Colonic mucosa (tissue), 4 donors: ENCODE measurements around the gene TCP11X2. TPM values are rescaled to one million over a fixed set of nuclear protein-coding genes. Genes with fewer than 3 reads are reported as not detected.
"Not testable (repeated sequence)": the region's sequence is repeated elsewhere in the genome, so short reads cannot be mapped to it uniquely, and the experiment has no call there.

Source experiments
- DNase-seq: peaks from one replicate; pipeline ENCODE4 v3.0.0-alpha.2; 2020
- H3K27ac ChIP-seq: fragments of 200-600 bp; one replicate; pipeline ENCODE4 v1.8.0; 2021
- H3K27me3 ChIP-seq: fragments of 200-600 bp; one replicate; pipeline ENCODE4 v1.8.0; 2021
- H3K36me3 ChIP-seq: fragments of 200-600 bp; one replicate; pipeline ENCODE4 v1.8.0; 2021
- H3K4me1 ChIP-seq: fragments of 200-600 bp; one replicate; pipeline ENCODE4 v1.8.0; 2021; ENCODE audit warnings: mild to moderate bottlenecking
- H3K4me3 ChIP-seq: fragments of 200-600 bp; one replicate; pipeline ENCODE4 v1.8.0; 2021
- H3K9ac ChIP-seq, 2 donors: one replicate each; pipeline ENCODE4 v1.7.0; 2013; ENCODE audit warnings: control low read depth in 2 of 2, low read depth in 2 of 2, low read length in 2 of 2
- H3K9me3 ChIP-seq: fragments of 200-600 bp; one replicate; pipeline ENCODE4 v1.8.0; 2021
- CTCF ChIP-seq: fragments of 200-600 bp; IDR thresholded peaks from one replicate; pipeline ENCODE4 v1.8.0; 2022; ENCODE audit warnings: antibody characterized with exemption, mild to moderate bottlenecking
- intact Hi-C: fragments of 100-400 bp; cut with DNase I; formaldehyde crosslinking; loops from one replicate; pipeline ENCODE4 v1.14.1; 2022
- total RNA-seq, 2 donors: library from RNA; stranded (reverse); fragmentation: NEBNext Ultra II Directional in 1 of 2; extraction: Animal tissue kit (Norgen Biotek cat#: 25700) in 1 of 2; gene quantifications; one replicate each; pipeline ENCODE4 v1.2.1, GENCODE V29; 2021
- donor health status: healthy.
- donor health status: DM: no; HTN: no; CAD: no.
- donor health status: DM: no; HTN: no; CAD: no.

TCP11X2 gene
- not detected for total RNA-seq

- H3K27me3 ChIP-seq, H3K9me3 ChIP-seq, H3K27ac ChIP-seq, DNase-seq, H3K4me1 ChIP-seq, H3K4me3 ChIP-seq, H3K36me3 ChIP-seq, intact Hi-C loops, H3K9ac ChIP-seq: not testable (repeated sequence)
These were observed at the start of gene TCP11X2 for GRCh38 chrX:102471762-102472220. Gene TCP11X2, minus strand, starts transcription at chrX:102471812.

- TF ChIP-seq CTCF = no peak
- no peak overlapping the region for H3K9ac ChIP-seq
- peaks cover 13% of the 10 kb centered on the region for H3K27me3 ChIP-seq
- DNase-seq = no peak
- H3K4me3 ChIP-seq = no peak overlapping the region
- no peaks in the 10 kb centered on the region for H3K36me3 ChIP-seq
- no peaks in the 10 kb centered on the region for H3K4me1 ChIP-seq
- H3K27ac ChIP-seq = no peak overlapping the region
- H3K9me3 ChIP-seq = no peaks in the 10 kb centered on the region
- intact Hi-C loops = no loop called here
These were observed 45.7 kb upstream of the TCP11X2 start for GRCh38 chrX:102517326-102517725.

DNA sequence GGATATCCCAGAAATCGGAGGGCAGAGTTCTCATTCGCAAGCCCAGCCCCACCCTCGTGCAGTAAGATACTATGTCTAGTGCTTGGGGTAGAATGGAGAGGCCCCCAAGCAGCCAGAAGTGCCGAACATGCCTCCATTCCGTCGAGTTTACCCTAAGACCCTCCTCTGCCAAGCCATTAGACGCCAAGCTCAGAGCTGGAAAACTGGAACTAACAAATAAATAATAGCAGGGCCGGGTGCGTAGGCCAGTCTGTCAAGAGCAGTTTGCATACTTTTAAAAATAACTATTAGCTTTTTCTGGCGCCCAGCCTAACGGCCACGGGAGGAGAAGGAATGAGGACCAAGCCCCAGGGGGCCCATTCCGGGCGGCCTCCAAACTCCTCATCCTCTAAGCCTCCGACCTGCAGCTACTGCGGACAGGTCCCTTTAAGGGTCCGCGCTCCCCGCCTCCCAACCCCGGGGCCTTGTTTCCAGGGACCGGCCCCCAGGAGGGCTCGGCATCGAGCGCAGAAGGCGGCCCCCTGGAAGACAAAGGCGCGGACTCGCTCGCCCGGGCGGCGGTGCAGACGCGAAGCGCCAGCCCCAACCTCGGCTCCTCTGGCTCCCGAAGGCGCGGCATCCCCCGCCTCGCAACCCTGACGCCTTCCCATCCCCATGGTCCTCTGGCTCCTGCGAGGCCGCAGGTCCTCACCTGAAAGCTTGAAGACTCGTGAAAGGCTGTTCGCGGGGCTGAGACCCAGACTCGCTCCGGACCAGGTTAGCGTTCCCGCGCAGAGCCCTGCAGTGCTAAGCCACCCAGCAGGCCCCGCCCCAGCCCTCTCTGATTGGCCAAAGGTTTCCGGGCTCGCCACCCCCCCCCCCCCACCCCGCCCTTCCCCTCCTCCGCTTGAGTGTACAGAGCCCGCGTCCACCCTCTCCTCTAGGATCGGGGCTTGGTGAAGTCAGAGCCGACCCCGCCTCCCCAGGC lies 44.6 kb upstream of the TCP11X2 start, which contains the start of gene TMSB15A:
TSS of gene TMSB15A (minus strand) at position 765 of the 967 bp plus-strand sequence.
- Histone ChIP-seq H3K9ac (no peak within 1 kb of the TSS), H3K27me3 (peaks cover 13% of the 10 kb centered on the region)
- no peak for TF ChIP-seq CTCF

GRCh38 chrX:102514536-102514935 lies 42.9 kb upstream of the TCP11X2 start:
- intact Hi-C loops = no loop called here
- no peak for TF ChIP-seq CTCF
- Histone ChIP-seq H3K27me3 (peaks cover 13% of the 10 kb centered on the region), H3K9ac (no peak overlapping the region), H3K36me3 (no peaks in the 10 kb centered on the region), H3K27ac (no peak overlapping the region), H3K4me3 (no peak overlapping the region), H3K4me1 (no peaks in the 10 kb centered on the region), H3K9me3 (no peaks in the 10 kb centered on the region)
- DNase-seq = no peak

More for the DNA sequence above, 44.6 kb upstream of the TCP11X2 start, which contains the start of gene TMSB15A:
- Histone ChIP-seq H3K4me3 (peak within 1 kb of the TSS; percentile 40), H3K27ac (no peak within 1 kb of the TSS), H3K36me3 (no peaks in the 10 kb centered on the region), H3K4me1 (no peaks in the 10 kb centered on the region), H3K9me3 (no peaks in the 10 kb centered on the region)
- intact Hi-C loops = no loop called here
- DNase-seq = peak; percentile 61

- no peaks in the 10 kb centered on the region for H3K36me3 ChIP-seq
- no peak for TF ChIP-seq CTCF
- no peak for DNase-seq
- H3K9ac ChIP-seq = no peak overlapping the region
- no peak overlapping the region for H3K4me3 ChIP-seq
- H3K4me1 ChIP-seq = no peaks in the 10 kb centered on the region
- intact Hi-C loops = no loop called here
- H3K27ac ChIP-seq = no peak overlapping the region
- no peaks in the 10 kb centered on the region for H3K9me3 ChIP-seq
- no peaks in the 10 kb centered on the region for H3K27me3 ChIP-seq
These were observed 27.1 kb upstream of the TCP11X2 start for GRCh38 chrX:102498732-102499131.

GRCh38 chrX:102491766-102492165 lies 20.2 kb upstream of the TCP11X2 start:
- no peak overlapping the region for H3K9ac ChIP-seq
- H3K27ac ChIP-seq = no peak overlapping the region
- H3K27me3 ChIP-seq = no peaks in the 10 kb centered on the region
- DNase-seq = no peak
- no peak overlapping the region for H3K4me3 ChIP-seq
- H3K9me3 ChIP-seq = no peaks in the 10 kb centered on the region
- H3K36me3 ChIP-seq = no peaks in the 10 kb centered on the region
- no peaks in the 10 kb centered on the region for H3K4me1 ChIP-seq
- TF ChIP-seq CTCF = no peak
- intact Hi-C loops = no loop called here

- H3K9me3 ChIP-seq, H3K27me3 ChIP-seq, H3K27ac ChIP-seq, H3K9ac ChIP-seq, DNase-seq, H3K4me3 ChIP-seq, H3K36me3 ChIP-seq, H3K4me1 ChIP-seq, intact Hi-C loops: not testable (repeated sequence)
These were observed 7.2 kb upstream of the TCP11X2 start for GRCh38 chrX:102478765-102479164.

- H3K9me3 ChIP-seq, H3K4me1 ChIP-seq, H3K9ac ChIP-seq, H3K27ac ChIP-seq, H3K36me3 ChIP-seq, DNase-seq, H3K27me3 ChIP-seq, H3K4me3 ChIP-seq, intact Hi-C loops: not testable (repeated sequence)
These were observed 1.4 kb downstream of the TCP11X2 start for GRCh38 chrX:102470215-102470614.
